Measurements from ENCODE around the gene NUP35.

Gene NUP35

DNA sequence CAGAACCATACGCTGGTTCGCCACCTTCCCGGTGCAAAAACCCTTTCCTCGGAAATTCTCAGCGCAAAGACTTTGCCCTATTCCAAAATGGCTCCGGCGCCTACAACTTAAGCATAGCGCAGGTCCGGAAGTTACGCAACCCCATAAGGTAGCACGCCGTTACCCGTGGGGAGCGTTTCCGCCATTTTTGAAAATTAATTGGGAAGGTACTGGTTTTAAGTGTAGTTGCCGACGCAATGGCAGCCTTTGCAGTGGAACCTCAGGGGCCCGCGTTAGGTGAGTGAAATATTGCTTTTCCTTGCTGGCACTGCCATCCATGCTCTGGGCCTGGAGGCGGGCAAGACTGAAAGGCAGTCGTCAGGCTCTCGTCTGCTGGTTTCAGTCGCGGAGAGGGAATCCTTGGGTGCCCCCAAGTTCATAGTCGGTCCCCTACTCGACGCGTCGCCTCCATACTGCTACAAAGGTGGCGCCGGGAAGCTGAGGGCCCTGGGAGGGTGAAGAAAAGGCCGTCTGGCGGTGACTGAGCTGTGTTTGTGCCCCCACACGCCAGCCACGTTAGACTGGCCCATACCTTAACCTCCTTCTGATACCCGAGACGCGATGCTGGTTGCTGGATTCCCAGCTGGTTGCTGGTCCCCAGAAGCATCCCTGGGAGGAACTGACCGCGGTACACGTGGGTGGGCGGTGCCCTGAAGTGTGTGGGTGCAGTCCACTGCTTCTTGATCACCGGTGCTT is at the start of gene NUP35:
Gene NUP35 (plus strand): TSS at position 222 of the 735 bp plus-strand sequence. CDS start 15 bp downstream, at position 237.
- DNase-seq, result peak; percentile 86
- ATAC-seq, result peak; percentile 89

GRCh38 chr2:183078163-183078463 is 46.1 kb upstream of the NUP35 start:
- ATAC-seq (peak; percentile 51), DNase-seq (no peak)

GRCh38 chr2:183078464-183079138 is 45.6 kb upstream of the NUP35 start, which contains the start of gene DUSP19:
TSS of gene DUSP19 (plus strand) at chr2:183078747. CDS start at chr2:183078934, 187 bp downstream.
- peak; percentile 83 for DNase-seq
- peak; percentile 88 for ATAC-seq

- DNase-seq, result no peak
- peak; percentile 17 for ATAC-seq
These were observed 45.0 kb upstream of the NUP35 start for GRCh38 chr2:183079139-183079775.

DNA sequence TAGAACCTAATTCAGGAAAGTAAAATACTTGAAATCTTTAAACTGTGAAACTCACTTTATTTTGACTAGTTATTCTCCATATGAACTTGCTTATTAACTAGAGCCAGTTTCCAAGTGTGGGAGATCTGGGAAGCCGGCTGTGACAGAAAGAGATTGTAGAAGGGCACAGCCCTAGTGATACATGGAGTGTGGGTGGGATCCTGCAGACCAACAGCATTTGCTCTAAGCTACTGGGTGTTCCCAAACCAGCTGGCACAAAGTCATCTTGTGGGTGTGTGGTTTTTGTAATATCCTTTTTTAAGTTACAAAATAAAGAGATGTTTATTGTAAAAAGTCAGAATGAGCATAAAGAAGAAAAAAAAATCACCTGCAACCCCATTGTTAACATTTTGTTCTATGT is 42.3 kb upstream of the NUP35 start:
- DNase-seq, result no peak
- ATAC-seq, result no peak

DNA sequence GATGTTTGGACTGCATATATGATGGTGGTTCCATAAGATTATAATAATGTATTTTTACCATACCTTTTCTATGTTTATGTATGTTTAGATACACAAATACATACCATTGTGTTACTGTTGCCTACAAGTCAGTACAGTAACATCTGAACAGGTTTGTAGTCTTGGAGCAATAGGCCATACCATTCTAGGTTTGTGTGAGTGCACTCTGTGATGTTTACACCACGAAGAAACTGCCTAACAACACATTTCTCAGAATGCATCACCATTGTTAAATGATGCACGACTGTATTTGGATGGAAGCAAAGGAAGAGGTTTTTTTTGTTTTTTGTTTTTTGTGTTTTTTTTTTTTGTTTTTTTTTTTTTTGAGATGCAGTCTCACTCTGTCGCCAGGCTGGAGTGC is 36.2 kb upstream of the NUP35 start:
- no peak for DNase-seq
- no peak for ATAC-seq

DNA sequence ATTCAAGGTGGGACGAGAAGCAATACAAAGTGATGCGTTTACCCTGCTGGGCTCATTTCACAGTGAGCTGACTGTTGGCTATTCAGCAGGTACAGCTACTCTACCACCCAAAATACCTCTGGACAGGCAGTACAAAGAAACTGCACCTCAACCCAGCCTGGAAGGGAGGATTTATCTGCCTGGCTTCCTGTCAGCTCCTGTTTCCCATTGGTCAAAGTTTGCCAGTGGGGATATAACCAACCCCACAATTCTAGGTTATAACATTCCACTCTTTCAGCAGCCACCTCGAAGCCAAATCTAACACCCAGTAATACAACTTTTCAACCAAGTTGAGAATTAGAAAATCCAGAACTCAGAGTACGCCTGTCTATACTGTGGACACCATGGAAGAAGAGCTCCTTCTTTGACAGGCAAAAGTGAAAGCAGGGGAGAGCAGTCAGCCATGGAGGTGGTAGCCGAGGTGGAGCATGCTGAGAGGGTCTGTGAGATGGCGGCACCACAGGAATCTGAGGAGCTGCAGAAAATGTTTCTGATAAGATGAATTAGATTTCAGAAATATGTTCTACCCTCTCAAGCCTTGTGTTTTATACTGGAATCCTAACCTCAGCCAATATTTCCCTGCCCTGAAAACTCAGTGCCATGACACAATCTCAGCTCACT is 34.9 kb upstream of the NUP35 start:
- no peak for DNase-seq

DNA sequence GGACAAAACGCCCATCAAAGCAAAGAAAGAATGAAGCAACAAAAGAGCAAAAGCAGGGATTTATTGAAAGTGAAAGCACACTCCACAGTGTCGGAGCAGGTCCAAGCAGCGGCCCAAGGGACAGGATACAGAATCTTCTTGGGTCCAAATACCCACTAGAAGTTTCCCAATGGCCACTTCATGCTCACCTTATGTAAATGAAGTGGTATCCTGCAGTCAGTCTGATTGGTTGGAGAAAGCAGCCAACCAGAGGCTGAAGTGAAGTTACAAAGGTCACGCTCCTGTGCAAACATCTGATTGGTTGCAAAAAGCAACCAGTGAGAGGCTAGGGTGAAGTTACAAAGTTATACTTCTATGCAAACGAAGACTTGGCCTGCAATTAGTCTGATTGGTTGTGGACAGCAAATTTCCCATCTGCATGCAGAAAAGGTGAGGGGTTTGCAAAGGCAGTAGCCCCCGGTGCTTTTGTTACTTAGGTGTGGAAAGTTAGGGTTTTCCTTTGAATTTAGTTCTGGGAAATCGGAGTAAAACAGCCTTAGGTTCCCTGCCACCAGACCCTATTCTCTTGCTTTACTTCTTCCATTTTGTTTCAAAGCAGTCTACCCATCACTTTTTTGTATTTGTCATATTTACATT is 32.8 kb upstream of the NUP35 start:
- DNase-seq (no peak), ATAC-seq (no peak)

More for the DNA sequence above, 34.9 kb upstream of the NUP35 start:
- no peak for ATAC-seq

- ATAC-seq, result no peak
- no peak for DNase-seq
These were observed 32.3 kb upstream of the NUP35 start for GRCh38 chr2:183091954-183092345.

DNA sequence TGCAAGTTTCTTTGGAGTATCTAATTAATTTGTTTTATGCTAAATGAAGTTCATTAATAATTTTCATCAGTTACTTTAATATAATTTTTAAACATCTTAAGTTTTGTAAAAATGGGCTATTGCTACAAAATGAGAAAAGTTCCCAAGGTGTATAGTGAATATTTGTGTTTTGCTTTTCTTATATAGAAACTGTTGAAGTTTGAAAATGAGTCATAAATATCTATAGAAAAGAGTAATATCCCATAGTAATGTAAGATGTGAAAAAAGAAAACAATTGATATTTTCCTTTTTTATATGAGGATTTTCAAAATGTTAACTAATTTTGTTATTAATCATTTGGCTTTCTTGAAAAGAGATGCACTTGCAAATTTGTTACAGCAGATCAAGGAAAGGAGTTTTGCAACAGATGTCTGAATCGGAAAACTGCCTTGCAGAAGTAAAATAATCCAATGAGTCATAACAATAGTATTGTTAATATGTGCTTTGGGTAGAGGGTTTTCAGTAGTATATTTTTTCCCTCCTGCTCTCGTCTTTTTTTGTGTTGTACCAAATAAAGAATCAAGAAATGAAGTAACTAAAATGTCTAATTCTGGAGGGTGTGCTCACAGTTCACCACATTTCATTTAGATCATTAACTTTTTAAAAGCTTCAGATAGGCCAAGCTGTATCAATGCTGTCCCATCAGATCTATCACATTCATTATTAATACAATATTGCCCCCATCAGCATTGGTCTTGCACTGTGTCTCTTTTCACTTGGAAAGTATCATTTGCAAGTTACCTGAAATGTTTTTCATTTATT is 30.2 kb upstream of the NUP35 start:
- no peak for ATAC-seq
- DNase-seq, result no peak

- no peak for DNase-seq
- no peak for ATAC-seq
These were observed 18.7 kb upstream of the NUP35 start for GRCh38 chr2:183105402-183106134.

GRCh38 chr2:183112577-183112976 is 11.7 kb upstream of the NUP35 start:
- ATAC-seq, result no peak
- DNase-seq, result no peak

DNA sequence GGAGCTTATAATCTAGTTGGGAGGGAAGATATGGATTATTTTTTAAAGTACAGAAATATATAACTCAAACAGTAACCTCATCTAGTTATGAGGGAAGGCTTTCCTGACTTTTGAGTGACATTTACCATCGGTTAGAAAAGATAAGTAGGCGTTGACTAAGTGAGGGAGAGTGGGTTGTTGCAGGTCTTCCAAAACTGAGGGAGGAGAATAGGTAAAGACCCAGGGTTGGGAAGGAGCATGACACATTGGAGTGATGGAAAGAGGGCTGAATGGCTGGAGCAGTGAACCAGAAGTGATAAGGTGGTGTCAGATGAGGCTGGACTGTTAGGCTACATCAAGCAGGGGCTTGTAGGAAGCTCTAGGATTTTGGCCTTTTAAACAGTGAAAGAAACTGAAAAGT is 10.6 kb upstream of the NUP35 start:
- ATAC-seq, result no peak
- DNase-seq, result no peak

DNA sequence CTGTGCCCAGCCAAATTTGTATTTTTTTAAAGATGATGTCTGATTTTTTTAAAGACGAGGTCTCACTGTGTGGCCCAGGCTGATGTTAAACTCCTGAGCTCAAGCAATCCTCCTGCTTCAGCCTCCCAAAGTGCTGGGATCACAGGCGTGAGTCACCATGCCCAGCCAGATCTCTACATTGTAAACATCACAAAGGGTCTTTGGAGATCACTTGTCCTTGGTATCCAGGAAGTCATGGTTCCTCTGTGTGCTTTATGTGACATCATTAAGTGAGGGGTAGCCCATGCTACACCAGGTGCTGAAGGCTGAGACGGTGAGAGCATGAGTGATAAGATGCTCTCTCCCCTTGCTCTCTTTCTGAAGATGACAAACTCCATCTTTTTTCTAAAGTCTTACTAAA is 7.0 kb upstream of the NUP35 start:
- DNase-seq, result no peak
- no peak for ATAC-seq

GRCh38 chr2:183123117-183123958 is 905 bp upstream of the NUP35 start:
- no peak for ATAC-seq
- DNase-seq, result peak; percentile 11

DNA sequence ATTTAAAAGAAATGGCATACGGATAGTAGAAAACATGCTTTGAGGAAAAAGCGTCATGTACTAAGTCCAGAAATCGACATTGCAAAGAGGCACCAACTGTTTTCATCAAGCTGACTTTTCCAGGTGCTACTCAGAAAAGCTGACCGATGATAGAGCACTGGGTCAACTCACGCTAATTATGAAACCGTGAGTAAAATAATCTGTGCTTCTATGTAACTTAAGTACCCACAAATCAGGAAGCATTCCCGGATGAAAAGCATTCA is 353 bp upstream of the NUP35 start:
- ATAC-seq (peak; percentile 19), DNase-seq (no peak)

- ATAC-seq, result no peak
These were observed 663 bp downstream of the NUP35 start for GRCh38 chr2:183124957-183125255.

DNA sequence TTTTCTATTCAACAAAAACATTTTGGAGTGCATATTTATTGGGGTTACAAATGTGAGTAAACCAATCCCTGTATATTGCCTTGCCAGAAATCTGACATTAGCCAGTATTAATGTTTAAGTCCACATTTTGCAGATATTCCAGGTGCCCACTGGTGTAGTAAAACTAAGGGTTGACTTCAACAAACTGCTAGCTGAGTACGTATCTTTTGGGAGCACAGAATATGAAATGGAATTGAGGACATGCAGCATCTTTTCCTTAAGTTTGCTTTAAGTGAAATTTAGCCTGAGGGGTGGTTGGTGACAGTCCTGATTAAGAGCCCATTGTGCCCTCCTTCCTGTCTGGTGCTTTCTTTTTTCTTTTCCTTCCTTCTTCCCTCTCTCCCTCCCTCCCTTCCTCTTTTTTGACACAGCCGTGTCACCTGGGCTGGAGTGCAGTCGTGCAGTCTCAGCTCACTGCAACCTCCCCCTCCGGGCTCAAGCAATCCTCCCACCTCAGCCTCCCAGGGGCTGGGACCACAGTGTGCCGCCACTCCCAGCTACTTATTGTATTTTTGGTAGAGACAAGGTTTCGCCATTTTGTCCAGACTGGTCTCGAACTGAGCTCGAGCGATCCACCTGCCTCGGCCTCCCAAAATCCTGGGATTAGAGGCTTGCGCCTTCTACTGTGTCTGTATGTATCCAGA is 1.6 kb downstream of the NUP35 start:
- ATAC-seq, result no peak

More at GRCh38 chr2:183124957-183125255, 663 bp downstream of the NUP35 start:
- DNase-seq, result no peak

GRCh38 chr2:183126635-183127034 is 2.4 kb downstream of the NUP35 start:
- DNase-seq (no peak), ATAC-seq (no peak)

More for the DNA sequence above, 1.6 kb downstream of the NUP35 start:
- no peak for DNase-seq

- DNase-seq (no peak), ATAC-seq (no peak)
These were observed 9.8 kb downstream of the NUP35 start for GRCh38 chr2:183134016-183134415.
